Hematopoietic multipotent progenitor cell (in vitro differentiated cells): ENCODE data around the gene ETS1. TPM values are rescaled to one million over a fixed set of nuclear protein-coding genes. Genes with fewer than 3 reads are reported as not detected.

Experiments used
- DNase-seq, 3 donors: peaks; one replicate each; pipeline ENCODE4 v3.0.0-alpha.2; 2011 to 2015; ENCODE audit warnings: low read depth in 2 of 3, low spot score in 2 of 3
- small RNA-seq: library from RNA; depleted of rRNA; stranded (forward); fragments of <200 nt; gene quantifications from one replicate; pipeline ENCODE3, GENCODE V24; 2012
- total RNA-seq: library from RNA; depleted of rRNA; stranded (reverse); fragments of >200 nt; gene quantifications from one replicate; pipeline ENCODE4 v1.2.3, GENCODE V29; 2012

The ETS1 gene
- total RNA-seq, 1 donor, result 40.9 TPM

- no peak for DNase-seq
Observed at GRCh38 chr11:128419012-128419767, 168.2 kb downstream of the ETS1 start.

GRCh38 chr11:128417607-128418324 is 169.6 kb downstream of the ETS1 start:
- no peak for DNase-seq

- no peak for DNase-seq
Observed at GRCh38 chr11:128416976-128417375, 170.4 kb downstream of the ETS1 start.

GRCh38 chr11:128415539-128415938 is 171.8 kb downstream of the ETS1 start:
- no peak for DNase-seq

- no peak for DNase-seq
Observed at GRCh38 chr11:128412847-128413791, 174.2 kb downstream of the ETS1 start.

- no peak for DNase-seq
Observed at GRCh38 chr11:128411812-128412211, 175.5 kb downstream of the ETS1 start.

- no peak for DNase-seq
Observed at GRCh38 chr11:128411150-128411549, 176.2 kb downstream of the ETS1 start.

- no peak for DNase-seq
Observed at GRCh38 chr11:128409476-128409875, 177.9 kb downstream of the ETS1 start.

Small RNA genes lying within 50 kb of the gene (small RNA-seq; reads per million reads assigned to genes)
- gene MIR6090, result not detected

Other genes starting within 250 kb of the ETS1 start
- 254 TPM for gene FLI1, start 106.5 kb upstream of the ETS1 start, total RNA-seq